DND-41 (cell line): ENCODE results near the gene ZNHIT6.

Experiments
- CTCF ChIP-seq: IDR thresholded peaks from 2 replicates; pipeline ENCODE4 v1.5.1; 2012; ENCODE audit warnings: borderline replicate concordance, low read length, moderate library complexity, mild to moderate bottlenecking; ENCODE audit not compliant: poor library complexity, severe bottlenecking; ENCODE audit errors: extremely low read depth
- EZH2 ChIP-seq: IDR thresholded peaks from 3 replicates; pipeline ENCODE4 v1.6.1; 2012; ENCODE audit warnings: borderline replicate concordance, low read depth, mild to moderate bottlenecking, moderate library complexity, low read length, inconsistent platforms; ENCODE audit not compliant: severe bottlenecking

GRCh38 chr1:85661767-85662166 lies 46.5 kb downstream of the ZNHIT6 start:
- no peak for TF ChIP-seq CTCF
- TF ChIP-seq EZH2 = no peak
